GM12878 (cell line): Measurements from ENCODE around the gene OPCML. TPM values are rescaled to one million over a fixed set of nuclear protein-coding genes. Genes with fewer than 3 reads are reported as not detected.

Experiments
- ATAC-seq: fragments of 200-7000 bp; cut with Tn5 transposase; 3 replicates; pipeline ENCODE4 v1.9.1; 2020; ENCODE audit warnings: mild to moderate bottlenecking, moderate library complexity
- BruUV-seq: library from RNA; stranded (reverse); fragments of 400-500 nt; replicated peaks from 2 replicates; lab custom pipeline; 2021; lab: Mats Ljungman, UMichigan
- CTCF ChIA-PET: fragments of 300-600 bp; sonication (Branson Sonifier 250); formaldehyde crosslinking; extraction: SDS; loops from one replicate; lab custom pipeline; 2021; ENCODE audit warnings: inconsistent platforms; lab: Yijun Ruan, JAX
- POLR2A ChIA-PET: fragments of 350-600 bp; formaldehyde crosslinking; extraction: SDS; loops from one replicate; lab custom pipeline; 2021; ENCODE audit warnings: inconsistent platforms; lab: Charles Lee
- RAD21 ChIA-PET: fragments of 300-600 bp; sonication (Branson Sonifier 250); formaldehyde crosslinking; loops from one replicate; lab custom pipeline; 2023; ENCODE audit warnings: antibody characterized with exemption; ENCODE audit not compliant: unreplicated experiment; lab: Charles Lee
- SMC1A ChIA-PET: fragments of 300-600 bp; sonication (Branson Sonifier 250); formaldehyde crosslinking; loops from one replicate; lab custom pipeline; 2023; ENCODE audit not compliant: unreplicated experiment, uncharacterized antibody; lab: Charles Lee
- DNase-seq: peaks from one replicate; pipeline ENCODE4 v3.0.0-alpha.2; 2011; ENCODE audit warnings: low read depth, low spot score
- FAIRE-seq: peaks from 3 replicates; lab custom pipeline; 2011; peaks lifted over from hg19 to GRCh38; lab: Jason Lieb, UNC
- H2AFZ ChIP-seq: 2 replicates; pipeline ENCODE4 v1.6.0; 2011; ENCODE audit warnings: low read depth, low read length, control low read depth; ENCODE audit not compliant: control insufficient read depth
- H3K27ac ChIP-seq: 2 replicates; pipeline ENCODE4 v1.5.1; 2011; ENCODE audit warnings: control low read depth; ENCODE audit not compliant: control insufficient read depth, insufficient read depth
- H3K27me3 ChIP-seq, 2 experiments: replicated peaks in 1 of 2; 2 replicates each; pipeline versions ENCODE4 v1.6.0 to v1.6.1; 2011; ENCODE audit warnings: low read length in 1 of 2; ENCODE audit not compliant: control insufficient read depth in 2 of 2, insufficient read depth in 2 of 2
- H3K36me3 ChIP-seq, 2 experiments: 2 replicates each; pipeline ENCODE4 v1.5.1; 2011; ENCODE audit warnings: low read length in 1 of 2; ENCODE audit not compliant: control insufficient read depth in 2 of 2, insufficient read depth in 2 of 2
- H3K4me1 ChIP-seq: 2 replicates; pipeline ENCODE4 v1.6.1; 2011; ENCODE audit warnings: mild to moderate bottlenecking, low read length, moderate library complexity, mixed read lengths; ENCODE audit not compliant: control insufficient read depth, insufficient read depth
- H3K4me2 ChIP-seq: 2 replicates; pipeline ENCODE4 v1.6.0; 2011; ENCODE audit warnings: control low read depth; ENCODE audit not compliant: control insufficient read depth, insufficient read depth
- H3K4me3 ChIP-seq: fragments of 200-600 bp; sonication (generic); 2 replicates; pipeline ENCODE4 v1.5.1; 2016
- H3K79me2 ChIP-seq: 2 replicates; pipeline ENCODE4 v1.6.0; 2011; ENCODE audit warnings: low read length; ENCODE audit not compliant: control insufficient read depth, insufficient read depth
- H3K9ac ChIP-seq: 2 replicates; pipeline ENCODE4 v1.8.0; 2011; ENCODE audit warnings: low read length, control low read depth, mixed read lengths; ENCODE audit not compliant: control insufficient read depth, insufficient read depth
- H3K9me3 ChIP-seq: replicated peaks from 3 replicates; pipeline ENCODE4 v1.5.1; 2011; ENCODE audit warnings: mild to moderate bottlenecking, low read length; ENCODE audit not compliant: control insufficient read depth, insufficient read depth
- H4K20me1 ChIP-seq: 2 replicates; pipeline ENCODE4 v1.6.0; 2011; ENCODE audit not compliant: control insufficient read depth, insufficient read depth
- GATAD2B ChIP-seq: fragments of 450-650 bp; conservative IDR thresholded peaks from 2 replicates; pipeline ENCODE4 v1.6.1; 2017; ENCODE audit warnings: low read depth, mild to moderate bottlenecking, moderate library complexity
- HDAC6 ChIP-seq: fragments of 200-600 bp; sonication (generic); IDR thresholded peaks from one replicate; pipeline ENCODE4 v1.8.0; 2017; ENCODE audit warnings: antibody characterized with exemption; ENCODE audit not compliant: unreplicated experiment
- MEF2A ChIP-seq: IDR thresholded peaks from 2 replicates; pipeline ENCODE4 v1.6.1; 2011; ENCODE audit warnings: low read depth, mild to moderate bottlenecking, low read length, moderate library complexity; ENCODE audit not compliant: insufficient read depth
- SUZ12 ChIP-seq: fragments of 200-600 bp; sonication (generic); IDR thresholded peaks from one replicate; pipeline ENCODE4 v1.6.1; 2018; ENCODE audit warnings: antibody characterized with exemption, mild to moderate bottlenecking; ENCODE audit not compliant: unreplicated experiment
- TCF7 ChIP-seq: IDR thresholded peaks from 2 replicates; pipeline ENCODE4 v1.6.1; 2014; ENCODE audit warnings: antibody characterized with exemption, borderline replicate concordance
- ZNF592 ChIP-seq: fragments of 450-650 bp; IDR thresholded peaks from 2 replicates; pipeline ENCODE4 v1.6.1; 2017; ENCODE audit warnings: mild to moderate bottlenecking, moderate library complexity
- WGBS: methylation state at CpG from one replicate; pipeline ENCODE4 v1.1.6; 2016; ENCODE audit warnings: low lambda C conversion rate; ENCODE audit not compliant: insufficient replicate concordance, insufficient coverage; ENCODE audit errors: missing lambda C conversion rate; 5-methylcytosine and 5-hydroxymethylcytosine counted together
- in situ Hi-C: fragments of 300-500 bp; cut with MboI; formaldehyde crosslinking; loops from 9 replicates; pipeline ENCODE4 v1.14.3; 2018; ENCODE audit warnings: mixed read lengths
- intact Hi-C: fragments of 100-400 bp; cut with micrococcal nuclease; formaldehyde crosslinking; loops from one replicate; pipeline ENCODE4 v1.14.2; 2022; ENCODE audit not compliant: unreplicated experiment
- polyA plus RNA-seq, 11 experiments: library from polyadenylated mRNA; depleted of rRNA in 4 of 11; unstranded in 6 of 11; stranded (reverse) in 5 of 11; fragments of >200 nt; fragmentation: Nextera tagmentation in 4 of 11; fragmentation: Illumina TruSeq in 1 of 11; extraction: Ambion mirVana in 4 of 11; extraction: Trizol in 1 of 11; gene quantifications; 1 replicate in 1 of 11; 2 replicates in 10 of 11; pipeline versions ENCODE4 v1.2.1 to v1.2.3, GENCODE V29; 2011 to 2016; ENCODE audit warnings: inconsistent platforms in 2 of 11, missing spikeins in 2 of 11, low read depth in 1 of 11
- total RNA-seq, 4 experiments: library from RNA; depleted of rRNA in 3 of 4; stranded (reverse); fragments of >200 nt in 3 of 4; fragmentation: Illumina TruSeq in 1 of 4; extraction: Trizol in 1 of 4; gene quantifications; 2 replicates each; pipeline versions ENCODE4 v1.2.1 to v1.2.3, GENCODE V29; 2013 to 2021
- TF ChIP-seq, protein P1 (sequence below): IDR thresholded peaks from 2 replicates; pipeline ENCODE4 v1.6.1; 2012; ENCODE audit warnings: improper control_type of control experiment, low read depth, low read length; ENCODE audit not compliant: insufficient replicate concordance

Gene OPCML
- total and polyA plus RNA-seq, 10 of the 15 experiments (the other 5 are each of a cell fraction or from before 2014, with no cell fraction given), result 0.84 TPM; not detected in 9

- no peak for FAIRE-seq
Measured at GRCh38 chr11:132865623-132866022, 666.7 kb downstream of the OPCML start.

More at GRCh38 chr11:132865623-132866022, 666.7 kb downstream of the OPCML start:
- SMC1A ChIA-PET, result no interaction called here
- H3K9me3 ChIP-seq, result no peaks in the 10 kb centered on the region
- H3K36me3 ChIP-seq, result no peaks in the 10 kb centered on the region
- H3K27ac ChIP-seq, result no peak overlapping the region
- no peaks in the 10 kb centered on the region for H3K4me1 ChIP-seq
- DNase-seq (no peak), ATAC-seq (no peak)
- POLR2A ChIA-PET, result no interaction called here
- no peak overlapping the region for H3K4me2 ChIP-seq
- BruUV-seq, result no TSS peak
- intact Hi-C loops, result no loop called here
- 15% methylated on average over 5 of the region's 5 CpGs for WGBS
- RAD21 ChIA-PET, result no interaction called here
- no peak overlapping the region for H3K9ac ChIP-seq
- in situ Hi-C loops, result no loop called here
- TF ChIP-seq ZNF592 (no peak), GATAD2B (no peak), TCF7 (no peak), SUZ12 (no peak), HDAC6 (no peak), MEF2A (no peak)
- TF ChIP-seq, protein P1, sequence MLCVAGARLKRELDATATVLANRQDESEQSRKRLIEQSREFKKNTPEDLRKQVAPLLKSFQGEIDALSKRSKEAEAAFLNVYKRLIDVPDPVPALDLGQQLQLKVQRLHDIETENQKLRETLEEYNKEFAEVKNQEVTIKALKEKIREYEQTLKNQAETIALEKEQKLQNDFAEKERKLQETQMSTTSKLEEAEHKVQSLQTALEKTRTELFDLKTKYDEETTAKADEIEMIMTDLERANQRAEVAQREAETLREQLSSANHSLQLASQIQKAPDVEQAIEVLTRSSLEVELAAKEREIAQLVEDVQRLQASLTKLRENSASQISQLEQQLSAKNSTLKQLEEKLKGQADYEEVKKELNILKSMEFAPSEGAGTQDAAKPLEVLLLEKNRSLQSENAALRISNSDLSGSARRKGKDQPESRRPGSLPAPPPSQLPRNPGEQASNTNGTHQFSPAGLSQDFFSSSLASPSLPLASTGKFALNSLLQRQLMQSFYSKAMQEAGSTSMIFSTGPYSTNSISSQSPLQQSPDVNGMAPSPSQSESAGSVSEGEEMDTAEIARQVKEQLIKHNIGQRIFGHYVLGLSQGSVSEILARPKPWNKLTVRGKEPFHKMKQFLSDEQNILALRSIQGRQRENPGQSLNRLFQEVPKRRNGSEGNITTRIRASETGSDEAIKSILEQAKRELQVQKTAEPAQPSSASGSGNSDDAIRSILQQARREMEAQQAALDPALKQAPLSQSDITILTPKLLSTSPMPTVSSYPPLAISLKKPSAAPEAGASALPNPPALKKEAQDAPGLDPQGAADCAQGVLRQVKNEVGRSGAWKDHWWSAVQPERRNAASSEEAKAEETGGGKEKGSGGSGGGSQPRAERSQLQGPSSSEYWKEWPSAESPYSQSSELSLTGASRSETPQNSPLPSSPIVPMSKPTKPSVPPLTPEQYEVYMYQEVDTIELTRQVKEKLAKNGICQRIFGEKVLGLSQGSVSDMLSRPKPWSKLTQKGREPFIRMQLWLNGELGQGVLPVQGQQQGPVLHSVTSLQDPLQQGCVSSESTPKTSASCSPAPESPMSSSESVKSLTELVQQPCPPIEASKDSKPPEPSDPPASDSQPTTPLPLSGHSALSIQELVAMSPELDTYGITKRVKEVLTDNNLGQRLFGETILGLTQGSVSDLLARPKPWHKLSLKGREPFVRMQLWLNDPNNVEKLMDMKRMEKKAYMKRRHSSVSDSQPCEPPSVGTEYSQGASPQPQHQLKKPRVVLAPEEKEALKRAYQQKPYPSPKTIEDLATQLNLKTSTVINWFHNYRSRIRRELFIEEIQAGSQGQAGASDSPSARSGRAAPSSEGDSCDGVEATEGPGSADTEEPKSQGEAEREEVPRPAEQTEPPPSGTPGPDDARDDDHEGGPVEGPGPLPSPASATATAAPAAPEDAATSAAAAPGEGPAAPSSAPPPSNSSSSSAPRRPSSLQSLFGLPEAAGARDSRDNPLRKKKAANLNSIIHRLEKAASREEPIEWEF, result no peak
- H4K20me1 ChIP-seq, result no peaks in the 10 kb centered on the region
- CTCF ChIA-PET, result no interaction called here
- H3K79me2 ChIP-seq, result no peaks in the 10 kb centered on the region
- no peak overlapping the region for H3K4me3 ChIP-seq
- H2AFZ ChIP-seq, result no peak overlapping the region
- no peaks in the 10 kb centered on the region; a peak in 1 of 4 replicates for H3K27me3 ChIP-seq
